NCI-H1105 treated with DMSO at 0.1 percent for 48 hours (cell line): Measurements from ENCODE around the gene IGSF21.
"Not testable (repeated sequence)": the region's sequence is repeated elsewhere in the genome, so short reads cannot be mapped to it uniquely, and the experiment has no call there.

Experiments
- DNase-seq: peaks from one replicate; lab custom pipeline; 2025; lab: John Stamatoyannopoulos, UW

The IGSF21 gene

DNA sequence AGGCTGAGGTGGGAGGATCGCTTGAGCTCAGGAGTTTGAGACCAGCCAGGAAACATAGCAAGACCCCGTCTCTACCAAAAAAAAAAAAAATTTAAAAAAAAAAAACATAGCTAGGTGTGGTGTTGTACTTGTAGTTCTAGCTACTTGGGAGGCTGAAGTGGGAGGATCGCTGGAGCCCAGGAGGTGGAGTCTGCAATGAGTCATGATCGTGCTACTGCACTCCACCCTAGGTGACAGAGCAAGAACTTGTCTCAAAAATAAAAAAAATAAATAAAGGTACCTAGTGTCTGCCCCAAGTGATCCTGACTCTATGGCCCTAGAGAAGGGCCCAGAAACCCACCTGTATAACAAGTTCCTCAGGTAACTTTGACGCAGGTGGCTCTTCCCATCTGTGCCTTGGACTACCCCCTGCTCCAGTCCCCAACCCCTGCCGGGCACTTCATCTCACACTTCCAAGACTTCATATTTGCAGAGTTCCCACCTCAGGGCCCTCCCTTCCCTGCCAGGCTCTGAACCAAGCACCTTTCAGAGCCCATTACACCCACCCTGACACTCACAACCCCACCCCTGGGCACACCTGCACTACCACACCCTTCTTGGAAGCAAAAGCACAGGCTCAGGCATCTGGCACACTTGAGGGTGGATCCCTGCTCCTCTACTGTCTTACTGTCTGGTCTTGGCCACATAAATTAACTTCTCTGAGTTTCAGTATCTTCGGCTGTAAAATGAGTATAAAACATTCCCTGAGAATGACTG is 292.9 kb downstream of the IGSF21 start:
- DNase-seq: no peak

DNA sequence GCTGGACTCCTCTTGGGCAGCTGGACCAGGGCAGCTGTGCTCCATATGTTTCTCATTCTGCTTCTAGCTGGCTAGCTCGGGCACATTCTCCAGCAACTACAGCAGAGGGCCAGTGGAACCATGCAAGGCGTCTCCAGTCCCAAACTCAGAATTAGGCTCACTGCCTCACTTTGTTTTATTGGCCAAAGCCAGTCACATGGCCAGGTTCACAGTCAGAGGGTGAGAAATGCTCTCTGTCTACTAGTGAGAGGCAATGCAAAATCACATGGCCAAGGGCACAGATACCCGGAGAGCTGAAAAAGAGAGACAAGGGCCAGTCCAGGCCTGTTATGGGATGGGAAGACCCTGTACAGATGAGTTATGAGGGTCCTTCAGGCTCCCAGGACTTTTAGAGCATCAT is 294.3 kb downstream of the IGSF21 start:
- no peak for DNase-seq

DNA sequence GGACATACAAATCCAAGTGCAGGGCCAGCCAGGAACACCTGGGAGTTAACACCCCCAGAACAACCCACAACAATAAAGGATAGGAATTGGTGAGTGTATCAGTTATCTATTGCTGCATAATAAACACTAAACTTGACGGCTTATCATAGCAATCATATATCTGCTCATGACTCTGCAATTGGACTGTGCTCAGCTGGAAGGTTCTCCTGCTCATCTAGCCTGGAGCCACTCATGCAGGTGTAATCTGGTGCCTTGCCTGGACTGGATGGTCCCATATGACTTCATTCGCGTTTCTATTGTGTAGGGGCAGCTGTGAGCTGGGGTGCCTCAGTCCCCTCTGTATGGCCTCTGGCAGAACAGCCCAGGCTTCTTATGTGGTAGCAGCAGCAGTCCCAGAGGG is 296.9 kb downstream of the IGSF21 start:
- DNase-seq: no peak

DNA sequence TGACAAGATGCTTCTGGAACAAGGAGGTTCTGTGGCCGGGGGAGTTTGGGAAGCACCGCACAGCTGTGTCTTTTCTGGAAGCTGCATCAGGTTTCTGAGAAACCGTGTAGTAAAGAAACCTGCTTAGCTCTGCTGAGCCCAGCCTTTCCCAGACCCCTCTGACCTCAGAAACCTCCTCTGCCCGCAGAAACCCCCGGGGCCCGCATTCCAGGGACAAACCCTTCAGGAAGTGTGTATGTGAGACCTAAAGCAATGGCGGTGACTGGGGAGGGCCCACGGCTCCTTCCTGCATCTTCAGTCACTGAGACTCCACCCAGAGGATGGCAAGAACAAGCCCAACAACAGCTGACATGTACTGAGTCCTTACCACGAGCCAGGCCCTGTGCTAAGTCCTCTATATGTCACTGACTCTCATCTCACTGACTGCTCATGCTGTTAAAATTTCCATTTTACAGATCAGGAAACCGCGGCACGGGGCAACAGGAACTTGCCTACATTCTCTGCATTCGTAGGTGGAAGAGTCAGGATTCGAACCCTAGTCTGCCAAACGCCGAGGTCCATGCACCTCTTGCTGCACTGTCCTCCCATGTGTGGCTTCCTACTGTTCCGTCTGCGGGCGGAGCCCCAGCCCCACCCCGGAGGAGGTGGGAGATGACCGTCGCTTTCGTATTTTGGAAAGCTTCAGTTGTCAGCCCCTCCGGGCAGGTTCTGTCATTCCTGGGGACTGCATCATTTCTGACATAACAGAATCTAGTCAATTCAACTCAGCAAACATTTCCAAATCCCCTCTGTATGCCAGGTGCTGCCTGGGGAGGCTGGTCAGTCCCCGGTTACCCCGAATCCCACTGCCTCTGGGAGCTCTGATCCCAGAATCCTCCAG is 299.8 kb downstream of the IGSF21 start:
- DNase-seq: no peak

DNA sequence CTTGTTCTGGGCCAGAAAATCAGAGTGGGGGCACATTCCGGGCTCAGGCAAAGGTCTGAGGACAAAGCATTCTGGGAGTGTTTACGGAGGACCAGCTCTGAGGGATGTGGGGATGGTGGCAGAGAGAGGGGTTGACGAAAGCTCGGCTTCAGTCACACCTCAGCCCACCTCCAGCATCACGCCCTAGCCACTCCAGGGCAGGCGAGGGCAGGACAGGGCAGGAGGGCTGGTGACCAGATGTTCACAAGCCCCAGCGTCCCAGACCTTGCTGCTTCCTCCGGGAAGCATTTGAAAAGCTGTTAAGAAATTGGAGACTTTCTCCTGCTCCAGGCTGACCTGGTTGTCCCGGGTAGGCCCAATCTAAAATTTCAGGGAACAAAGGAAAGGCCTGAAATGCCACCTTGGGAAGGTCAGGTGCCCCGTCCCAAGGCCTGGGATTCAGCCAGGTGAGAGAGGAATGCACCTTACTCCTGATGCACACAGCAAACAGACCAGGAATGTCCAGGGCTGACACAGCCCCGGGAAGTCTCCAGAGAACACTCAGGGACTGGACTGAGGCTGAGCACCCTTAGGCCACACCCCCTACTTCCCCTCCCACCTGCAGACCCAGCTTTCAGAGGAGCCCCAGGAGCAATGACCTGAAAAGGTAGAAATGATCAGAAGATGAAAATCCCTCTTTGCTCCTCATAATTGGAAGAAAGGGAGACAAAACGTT is 301.2 kb downstream of the IGSF21 start:
- DNase-seq: no peak

DNA sequence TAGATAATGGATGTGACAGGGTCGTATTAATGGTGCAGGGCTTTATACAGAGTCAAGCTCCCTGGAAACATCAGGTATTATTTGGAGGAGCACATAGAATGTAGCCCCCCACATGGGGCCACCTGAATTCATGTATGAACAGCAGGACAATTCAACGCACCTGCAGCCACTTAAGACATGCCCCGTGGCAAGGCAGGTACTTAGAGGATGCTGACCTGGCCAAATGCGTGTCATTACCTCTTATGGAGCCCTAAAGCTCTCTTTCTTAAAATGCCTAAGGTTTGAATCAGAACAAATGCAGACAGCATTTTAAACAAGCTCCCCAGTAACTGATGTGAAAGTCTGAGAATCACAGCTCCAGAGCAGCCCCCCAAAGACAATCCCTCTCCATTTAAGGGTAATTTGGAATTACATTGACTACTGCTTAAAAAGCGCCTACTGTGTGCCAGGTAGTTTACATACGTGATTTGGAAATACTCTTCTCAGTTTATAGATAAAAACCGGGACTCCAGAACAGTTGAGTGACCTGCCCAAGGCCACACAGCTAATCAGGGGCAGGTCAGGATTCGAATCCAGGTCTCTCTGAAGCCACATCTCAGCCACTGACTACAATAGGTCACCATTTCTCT is 302.1 kb downstream of the IGSF21 start:
- DNase-seq: no peak

DNA sequence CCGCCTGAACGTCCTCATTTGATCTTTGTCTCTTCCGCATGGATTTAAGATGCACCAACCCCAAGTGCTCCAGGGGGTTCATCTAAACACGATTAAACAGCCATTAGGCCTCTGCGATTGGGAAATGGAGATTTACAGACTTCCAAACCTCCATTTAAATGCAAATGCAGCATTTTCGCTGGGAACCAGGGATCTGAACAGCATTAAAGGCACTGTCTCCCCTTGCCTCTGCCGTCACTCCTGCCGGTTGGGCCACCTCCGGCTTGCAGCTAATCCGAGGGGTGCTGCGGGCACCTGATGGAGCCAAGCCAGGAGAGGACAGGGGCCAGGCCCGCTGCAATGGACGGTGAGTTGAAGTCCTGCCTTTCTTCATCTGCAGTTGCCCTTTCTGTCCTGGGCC is 302.8 kb downstream of the IGSF21 start:
- DNase-seq: no peak

DNA sequence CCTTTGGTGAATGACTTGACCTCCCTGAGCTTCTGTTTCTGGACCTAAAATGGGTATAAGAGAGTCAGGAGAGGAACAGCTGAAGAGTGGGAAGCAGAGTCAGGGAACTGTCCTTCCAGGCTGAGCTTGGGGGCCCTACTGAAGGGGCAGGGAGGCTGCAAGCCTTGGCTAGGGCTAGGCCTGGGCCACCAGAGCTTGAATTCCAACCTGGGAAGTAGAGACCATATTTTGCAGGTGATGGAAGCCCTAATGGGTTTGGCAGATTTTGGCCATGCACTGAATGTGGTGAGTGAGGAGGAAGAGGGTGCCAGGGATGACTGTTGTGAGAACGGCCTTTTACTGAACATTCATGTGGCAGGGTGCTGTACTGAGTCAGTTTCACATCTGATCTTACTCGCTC is 303.7 kb downstream of the IGSF21 start:
- DNase-seq: no peak

DNA sequence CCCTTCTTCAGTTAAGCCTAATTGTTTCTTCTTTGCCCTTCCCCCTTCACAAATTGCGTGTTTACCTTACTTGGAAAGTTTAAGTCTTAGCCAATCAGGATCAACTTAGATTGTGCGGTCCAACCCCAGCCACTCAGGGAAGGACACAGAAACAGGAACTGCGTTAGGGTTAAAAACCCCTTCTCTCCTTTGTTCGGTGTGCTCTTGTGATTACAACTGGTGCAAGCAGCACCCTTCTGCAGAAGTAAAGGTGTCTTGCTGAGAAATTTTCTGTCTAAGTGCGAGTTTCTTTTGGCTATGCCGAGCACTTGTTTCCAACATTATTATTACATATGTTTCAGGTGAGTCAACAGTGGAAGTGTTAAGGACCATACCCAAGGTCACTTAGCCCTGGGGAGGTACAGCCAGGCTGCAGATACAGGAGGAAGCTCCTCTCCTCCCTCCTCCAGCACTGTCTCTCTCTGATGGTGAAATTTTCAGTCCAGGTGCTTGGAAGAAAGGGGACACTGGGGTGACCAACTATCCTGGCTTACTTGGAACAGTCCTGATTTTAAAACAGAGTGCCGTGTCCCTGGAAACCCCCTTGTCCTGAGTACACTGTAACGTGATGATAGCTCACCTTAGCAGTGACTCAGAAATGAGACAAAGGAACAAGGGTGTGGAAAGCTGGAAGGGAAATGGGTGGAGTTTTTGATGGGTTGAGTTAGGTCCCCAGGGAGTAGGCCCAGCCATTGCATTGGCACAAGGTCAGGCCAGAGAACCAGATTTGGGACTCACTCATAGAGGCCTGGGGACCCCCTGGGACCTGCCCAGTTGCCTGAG is 304.4 kb downstream of the IGSF21 start:
- no peak for DNase-seq

DNA sequence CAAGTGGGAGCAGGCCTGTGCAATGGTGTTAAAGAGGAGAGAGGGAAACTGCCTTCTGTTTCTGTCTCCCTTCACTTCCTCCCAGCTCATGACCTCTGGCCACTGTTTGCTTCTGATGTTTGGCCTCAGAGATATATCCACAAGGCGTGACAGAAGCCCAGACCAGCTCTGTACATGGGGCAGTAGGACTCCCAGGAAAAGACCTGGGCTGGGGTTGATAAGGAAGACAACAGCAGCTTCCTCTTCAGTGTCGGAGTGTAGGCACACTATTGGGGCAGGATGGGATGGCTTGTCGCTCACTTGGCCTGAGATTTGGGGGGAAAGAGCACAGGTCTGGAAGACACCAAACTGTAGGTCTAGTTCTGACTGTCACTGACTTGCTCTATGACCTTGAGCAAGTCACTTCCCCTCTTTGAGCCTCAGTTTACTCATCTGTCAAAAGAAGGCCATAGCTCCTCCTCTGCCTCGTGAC is 305.3 kb downstream of the IGSF21 start:
- DNase-seq: no peak

DNA sequence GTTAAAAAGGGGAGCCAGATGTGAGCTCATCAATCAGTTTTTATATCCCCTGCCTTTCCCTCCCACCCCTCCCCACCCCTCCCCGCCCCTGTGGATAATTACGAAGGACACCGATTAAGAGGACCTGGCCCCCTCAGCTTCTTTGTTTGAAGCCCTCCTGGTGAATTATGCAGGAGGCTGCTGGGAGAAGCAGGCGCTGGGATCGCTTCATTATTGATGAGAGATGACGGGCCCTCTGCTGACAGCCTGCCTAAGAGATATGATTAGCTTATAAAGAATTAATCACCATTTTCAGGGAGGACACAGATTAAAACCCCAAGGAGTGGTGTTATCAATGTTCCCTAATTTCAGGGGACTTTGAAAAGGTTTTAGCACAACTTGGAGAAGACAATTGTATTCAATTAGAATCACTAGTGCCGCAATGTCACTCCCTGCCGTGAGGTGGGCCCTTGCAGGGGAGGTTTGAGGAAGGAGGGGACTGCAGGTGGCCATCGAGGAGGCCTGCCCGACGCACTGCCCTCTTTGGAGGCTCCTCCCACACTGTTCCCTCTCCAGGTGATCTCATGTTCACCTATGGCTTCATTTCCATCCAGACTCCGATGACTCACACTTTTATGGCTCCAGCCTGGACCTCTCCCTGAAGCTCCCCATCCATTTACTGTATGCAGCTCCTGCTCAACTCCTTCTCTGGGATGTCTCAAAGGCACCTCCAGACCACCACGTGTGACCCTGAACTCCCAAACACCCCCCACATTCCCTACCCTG is 306.1 kb downstream of the IGSF21 start:
- no peak for DNase-seq

DNA sequence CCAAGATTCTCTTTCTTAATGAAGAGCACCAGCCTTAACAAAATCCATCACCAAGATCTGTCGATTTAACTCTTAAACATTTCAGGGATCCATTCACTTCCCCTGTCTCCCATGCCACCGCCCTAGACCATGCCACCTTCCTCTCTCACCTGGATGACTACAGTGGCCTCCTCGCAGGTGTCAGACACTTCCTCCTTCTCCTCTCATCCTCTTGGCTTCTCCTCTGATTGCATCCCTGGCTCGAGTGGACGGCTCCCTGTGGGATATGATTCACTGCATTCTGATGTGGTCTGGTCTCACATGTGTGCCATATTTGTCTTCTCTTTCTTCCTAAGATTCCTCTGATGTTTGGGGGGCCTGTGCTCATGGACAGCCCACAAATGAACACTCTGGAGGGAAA is 306.7 kb downstream of the IGSF21 start:
- DNase-seq: no peak

DNA sequence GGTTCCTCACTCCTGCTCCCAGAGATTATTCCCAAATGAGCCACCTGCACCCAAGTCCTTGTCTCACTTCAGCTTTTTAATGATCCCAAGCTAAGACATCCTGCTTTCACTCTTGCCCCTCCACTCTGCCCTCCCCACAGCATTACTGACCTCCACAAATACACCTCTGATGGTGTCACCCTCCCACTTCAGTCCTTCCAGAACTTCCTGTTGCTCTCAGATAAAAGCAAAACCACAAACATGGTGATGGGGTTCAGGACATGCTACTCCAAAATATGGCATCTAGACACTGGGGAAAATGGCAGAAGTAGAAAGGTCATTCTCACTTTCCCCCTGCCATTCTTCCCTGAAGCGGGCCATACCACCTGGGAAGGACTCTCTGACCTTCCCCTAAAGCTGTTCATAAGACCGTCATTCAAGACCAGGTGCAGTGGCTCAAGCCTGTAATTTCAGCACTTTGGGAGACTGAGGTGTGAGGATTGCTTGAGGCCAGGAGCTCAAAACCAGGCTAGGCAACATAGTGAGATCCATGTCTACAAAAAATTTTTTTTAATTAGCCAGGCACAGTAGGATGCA is 307.4 kb downstream of the IGSF21 start:
- DNase-seq: no peak

DNA sequence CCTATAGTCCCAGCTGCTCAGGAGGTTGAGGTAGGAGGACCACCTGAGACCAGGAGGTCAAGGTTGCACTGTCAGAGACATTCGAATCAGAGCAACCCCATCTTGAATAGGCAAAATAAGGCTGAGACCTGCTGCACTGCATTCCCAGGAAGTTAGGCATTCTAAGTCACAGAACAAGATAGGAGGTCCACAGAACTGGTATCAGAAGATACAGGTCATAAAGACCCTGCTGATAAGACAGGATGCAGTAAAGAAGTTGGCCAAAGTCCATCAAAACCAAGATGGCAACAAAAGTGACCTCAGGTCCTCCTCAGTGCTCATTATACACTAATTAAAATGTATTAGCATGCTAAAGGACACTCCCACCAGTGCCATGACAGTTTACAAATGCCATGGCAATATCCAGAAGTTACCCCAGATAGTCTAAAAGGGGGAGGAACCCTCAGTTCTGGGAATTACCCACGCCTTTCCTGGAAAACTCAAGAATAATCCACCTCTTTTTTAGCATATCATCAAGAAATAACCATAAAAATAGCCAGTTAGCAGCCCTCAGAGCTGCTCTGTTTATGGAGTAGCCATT is 307.9 kb downstream of the IGSF21 start:
- no peak for DNase-seq

DNA sequence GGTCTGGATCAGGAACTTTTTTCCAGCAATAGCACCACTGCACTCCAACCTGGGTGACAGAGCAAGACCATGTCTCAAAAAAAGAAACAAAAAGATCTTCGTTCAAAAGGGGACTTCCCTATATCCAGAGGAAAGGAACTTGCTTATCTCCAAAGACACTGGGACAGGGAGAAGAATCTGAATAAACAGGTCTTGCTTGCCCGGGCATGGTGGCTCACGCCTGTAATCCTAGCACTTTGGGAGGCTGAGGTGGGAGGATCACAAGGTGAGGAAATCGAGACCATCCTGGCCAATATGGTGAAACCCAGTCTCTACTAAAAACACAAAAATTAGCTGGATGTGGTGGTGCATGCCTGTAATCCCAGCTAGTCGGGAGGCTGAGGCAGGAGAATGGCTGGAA is 308.5 kb downstream of the IGSF21 start:
- DNase-seq: not testable (repeated sequence)

DNA sequence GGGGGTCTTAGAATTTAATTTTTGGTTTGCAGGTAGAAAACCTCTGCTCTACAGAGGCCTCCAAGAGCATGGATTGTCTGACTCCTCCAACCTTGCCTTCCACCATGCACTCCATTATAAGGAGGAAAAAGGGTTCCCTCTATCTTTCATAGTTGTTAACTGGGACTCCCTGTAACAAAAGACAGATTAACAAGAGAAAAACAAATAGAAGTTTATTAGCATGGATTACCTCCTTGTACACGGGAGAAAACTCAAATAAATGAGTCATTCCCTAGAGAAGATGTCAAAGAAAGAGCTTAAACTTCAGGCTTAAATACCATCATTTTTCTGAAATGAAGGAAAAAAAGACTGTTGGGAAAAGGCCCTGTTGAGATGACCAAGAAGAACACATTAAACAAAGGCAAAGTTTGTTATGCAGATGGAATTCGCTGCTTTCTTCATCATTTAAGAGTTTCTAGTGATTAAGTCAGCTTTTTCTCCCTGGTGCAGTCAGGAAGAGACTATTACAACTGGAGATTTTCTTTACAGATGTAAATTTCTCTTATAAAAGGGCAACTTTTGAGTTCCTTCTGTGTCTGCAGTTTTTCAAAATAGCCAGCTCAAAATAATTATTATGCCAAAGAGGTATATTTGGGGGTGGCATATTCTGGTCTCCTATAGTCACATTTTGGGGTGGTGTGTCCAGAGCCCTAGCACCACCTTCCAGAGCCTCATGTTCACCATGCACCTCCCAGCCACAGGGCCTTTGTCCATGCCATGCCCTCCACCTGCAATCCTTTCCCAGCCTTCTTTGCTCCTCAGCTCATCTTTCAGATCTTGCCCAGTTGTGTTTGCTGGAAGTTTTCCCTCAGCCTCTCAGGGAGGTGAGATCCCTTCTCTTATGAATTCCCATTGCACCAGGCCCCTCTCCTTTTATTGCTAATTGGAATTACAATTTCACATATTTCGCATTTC is 310.0 kb downstream of the IGSF21 start:
- no peak for DNase-seq

DNA sequence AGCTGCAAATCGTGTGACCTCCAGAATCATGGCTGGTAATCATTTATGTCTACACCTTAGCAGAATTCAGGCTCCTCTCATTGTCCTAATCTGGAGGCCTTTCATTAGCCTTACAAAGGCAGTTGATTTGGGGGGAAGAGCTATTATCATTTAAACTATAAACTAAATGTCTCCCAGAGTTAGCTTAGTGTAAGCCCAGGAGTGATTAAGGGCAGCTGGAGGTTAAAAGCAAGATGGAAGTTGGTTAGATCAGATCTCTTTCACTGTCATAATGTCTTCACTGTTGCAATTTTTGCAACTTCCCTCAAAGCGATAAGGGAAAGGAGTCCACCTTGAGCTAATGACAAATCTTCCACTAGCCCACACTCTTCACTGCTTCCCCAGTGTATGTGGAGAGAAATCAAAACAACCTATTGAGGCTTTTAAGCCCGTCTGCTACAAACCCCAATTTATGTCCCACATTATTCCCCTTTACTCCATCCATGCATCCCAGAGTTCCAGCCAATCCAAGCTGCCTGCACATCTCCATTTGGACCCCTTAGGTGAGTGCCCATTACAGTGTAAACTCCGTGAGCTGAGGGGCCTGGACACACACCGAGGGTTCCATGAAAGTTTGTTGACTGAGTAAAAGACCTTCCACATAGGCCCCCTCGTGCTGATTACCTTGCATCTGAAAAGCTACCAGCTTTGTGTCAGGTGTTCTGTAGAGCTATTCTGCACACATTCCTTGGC is 311.7 kb downstream of the IGSF21 start:
- DNase-seq: no peak

DNA sequence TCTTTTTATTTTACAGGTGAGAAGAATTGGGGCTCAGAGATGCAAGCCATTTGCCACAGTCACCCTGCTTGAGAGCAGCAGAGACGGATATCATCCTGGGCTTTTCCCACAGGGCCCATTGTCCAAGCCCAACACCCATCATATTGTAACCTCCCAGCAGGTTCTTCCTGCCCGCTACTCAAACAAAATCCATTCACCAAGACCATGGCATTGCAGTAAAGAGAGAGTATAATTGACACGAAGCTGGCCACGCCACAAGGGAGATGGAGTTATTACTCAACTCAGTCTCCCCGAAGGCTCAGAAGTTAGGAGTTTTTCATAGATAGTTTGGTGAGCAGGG is 312.2 kb downstream of the IGSF21 start:
- no peak for DNase-seq
